NT2/D1 (cell line): ENCODE measurements around the gene GCK.

Source experiments
- SUZ12 ChIP-seq: IDR thresholded peaks from 2 replicates; pipeline ENCODE4 v1.6.1; 2011; ENCODE audit not compliant: insufficient read length, insufficient read depth; ENCODE audit errors: extremely low read depth
- ZNF274 ChIP-seq: IDR thresholded peaks from 2 replicates; pipeline ENCODE4 v1.6.1; 2011; ENCODE audit warnings: mild to moderate bottlenecking, low read depth, low read length

DNA sequence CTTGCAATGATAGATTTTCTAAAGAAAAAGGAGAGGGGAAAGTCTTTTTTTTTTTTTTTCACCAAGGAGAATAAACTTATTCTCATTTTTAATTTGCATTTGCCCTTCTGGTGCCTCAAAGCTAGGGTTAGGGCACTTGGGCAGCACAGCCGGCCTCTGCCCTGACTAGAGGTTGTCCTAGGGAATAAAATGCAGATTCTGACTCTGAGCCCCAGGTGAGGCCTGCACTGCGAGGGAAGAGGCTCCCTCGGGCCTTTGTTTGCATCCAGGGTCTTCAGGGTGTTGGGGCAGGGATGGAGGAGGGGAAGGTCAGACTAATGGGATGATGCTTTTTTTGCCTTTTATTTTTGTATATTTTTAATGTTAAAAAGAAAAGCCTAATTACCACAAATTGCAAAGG lies 55.9 kb downstream of the GCK start:
- TF ChIP-seq ZNF274 (no peak), SUZ12 (no peak)
